AG04450 (cell line): ENCODE measurements around the gene NPAS3. TPM values are rescaled to one million over a fixed set of nuclear protein-coding genes. Genes with fewer than 3 reads are reported as not detected.

Experiments used
- CTCF ChIA-PET: fragments of 300-600, 350-600 bp; formaldehyde crosslinking; extraction: SDS; loops from one replicate; lab custom pipeline; 2022; ENCODE audit warnings: antibody characterized with exemption, inconsistent platforms; lab: Charles Lee
- POLR2A ChIA-PET: fragments of 350-600 bp; formaldehyde crosslinking; extraction: SDS; loops from one replicate; lab custom pipeline; 2021; ENCODE audit warnings: antibody characterized with exemption, inconsistent platforms; lab: Yijun Ruan, JAX
- DNase-seq: peaks from one replicate; pipeline ENCODE4 v3.0.0-alpha.2; 2011; ENCODE audit warnings: low read depth, low spot score
- H3K27ac ChIP-seq: one replicate; pipeline ENCODE4 v1.5.1; 2012; ENCODE audit warnings: low read depth, low read length, control low read depth
- H3K27me3 ChIP-seq: one replicate; pipeline ENCODE4 v1.6.0; 2012; ENCODE audit warnings: low read length; ENCODE audit not compliant: control insufficient read depth, insufficient read depth
- H3K4me3 ChIP-seq: 2 replicates; pipeline ENCODE4 v1.5.1; 2011; ENCODE audit warnings: mild to moderate bottlenecking, low read depth, low read length, control low read depth
- H3K9me3 ChIP-seq: 2 replicates; pipeline ENCODE4 v1.5.1; 2012; ENCODE audit warnings: low read length; ENCODE audit not compliant: control insufficient read depth, insufficient read depth
- polyA plus RNA-seq: library from polyadenylated mRNA; depleted of rRNA; stranded (reverse); fragments of >200 nt; gene quantifications from 2 replicates; pipeline ENCODE4 v1.2.3, GENCODE V29; 2011
- TF ChIP-seq, protein P1 (sequence below): IDR thresholded peaks from 2 replicates; pipeline ENCODE4 v1.5.1; 2011; ENCODE audit warnings: low read depth, low read length, control low read depth, inconsistent platforms

The NPAS3 gene
- polyA plus RNA-seq, 1 experiment = not detected

DNA sequence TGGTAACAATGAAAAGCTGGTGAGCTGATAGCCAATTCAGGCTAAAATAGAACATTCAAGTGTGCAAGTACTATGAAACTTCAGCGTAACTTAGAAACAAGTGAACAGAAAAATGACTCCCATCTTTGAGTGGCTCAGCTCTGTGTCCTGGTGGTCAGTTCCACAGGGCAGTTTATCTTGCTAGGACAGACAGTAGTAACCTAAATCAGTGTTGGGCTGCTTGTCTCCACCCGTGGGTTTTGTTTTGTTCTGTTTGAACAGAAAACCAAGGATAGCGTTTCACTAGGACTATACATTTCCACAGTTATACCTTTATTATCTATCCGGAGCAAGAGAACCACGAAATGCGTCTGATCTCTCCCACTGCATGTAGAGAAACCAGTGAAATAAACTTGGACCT is 544.4 kb downstream of the NPAS3 start:
- TF ChIP-seq, protein P1, sequence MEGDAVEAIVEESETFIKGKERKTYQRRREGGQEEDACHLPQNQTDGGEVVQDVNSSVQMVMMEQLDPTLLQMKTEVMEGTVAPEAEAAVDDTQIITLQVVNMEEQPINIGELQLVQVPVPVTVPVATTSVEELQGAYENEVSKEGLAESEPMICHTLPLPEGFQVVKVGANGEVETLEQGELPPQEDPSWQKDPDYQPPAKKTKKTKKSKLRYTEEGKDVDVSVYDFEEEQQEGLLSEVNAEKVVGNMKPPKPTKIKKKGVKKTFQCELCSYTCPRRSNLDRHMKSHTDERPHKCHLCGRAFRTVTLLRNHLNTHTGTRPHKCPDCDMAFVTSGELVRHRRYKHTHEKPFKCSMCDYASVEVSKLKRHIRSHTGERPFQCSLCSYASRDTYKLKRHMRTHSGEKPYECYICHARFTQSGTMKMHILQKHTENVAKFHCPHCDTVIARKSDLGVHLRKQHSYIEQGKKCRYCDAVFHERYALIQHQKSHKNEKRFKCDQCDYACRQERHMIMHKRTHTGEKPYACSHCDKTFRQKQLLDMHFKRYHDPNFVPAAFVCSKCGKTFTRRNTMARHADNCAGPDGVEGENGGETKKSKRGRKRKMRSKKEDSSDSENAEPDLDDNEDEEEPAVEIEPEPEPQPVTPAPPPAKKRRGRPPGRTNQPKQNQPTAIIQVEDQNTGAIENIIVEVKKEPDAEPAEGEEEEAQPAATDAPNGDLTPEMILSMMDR = no peak
- no peak overlapping the region for H3K4me3 ChIP-seq
- no peaks in the 10 kb centered on the region for H3K27me3 ChIP-seq
- no peaks in the 10 kb centered on the region for H3K9me3 ChIP-seq
- no peak overlapping the region for H3K27ac ChIP-seq
- ChIA-PET POLR2A (no interaction called here), CTCF (no interaction called here)
- DNase-seq = no peak

DNA sequence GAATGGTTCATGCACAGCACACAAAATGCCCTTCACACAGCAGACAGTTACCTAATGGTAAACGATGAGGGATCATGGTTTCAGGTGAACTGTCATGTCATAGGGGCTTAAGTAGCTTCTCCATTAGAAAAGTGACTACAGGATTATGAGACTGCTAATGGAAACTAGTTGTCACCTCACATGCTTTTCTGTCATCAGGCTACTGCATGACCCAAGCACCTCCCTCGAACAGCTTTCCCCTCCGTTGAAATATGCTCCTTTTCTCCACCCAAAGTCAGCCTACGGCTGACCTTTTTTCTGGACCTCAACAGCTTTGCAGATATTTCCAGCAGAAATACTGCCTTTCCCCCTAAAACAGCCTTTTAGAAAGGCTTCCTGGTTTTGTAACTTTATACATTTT is 544.9 kb downstream of the NPAS3 start:
- Histone ChIP-seq H3K4me3 (no peak overlapping the region), H3K9me3 (no peaks in the 10 kb centered on the region), H3K27me3 (no peaks in the 10 kb centered on the region), H3K27ac (no peak overlapping the region)
- ChIA-PET POLR2A (no interaction called here), CTCF (no interaction called here)
- TF ChIP-seq, protein P1 = no peak
- no peak for DNase-seq

DNA sequence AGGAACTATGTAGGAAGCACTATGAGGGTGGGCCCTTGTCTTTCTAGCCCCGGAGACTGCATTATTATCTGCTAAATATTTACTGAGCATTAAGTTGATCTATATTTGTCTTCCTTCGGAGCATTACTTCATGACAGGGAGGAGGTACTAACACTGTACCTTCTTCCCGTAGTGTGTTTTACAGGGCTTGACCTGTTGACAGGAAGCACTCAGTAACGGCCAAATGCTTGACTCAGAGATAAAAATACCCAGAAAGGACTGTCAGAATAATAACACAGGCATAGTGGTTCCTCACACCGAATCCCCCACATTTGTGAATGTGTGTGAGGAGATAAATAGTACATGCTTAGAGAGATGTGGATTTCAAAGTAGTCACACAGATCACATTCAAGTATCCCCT is 545.6 kb downstream of the NPAS3 start:
- CTCF ChIA-PET = no interaction called here
- Histone ChIP-seq H3K27ac (no peak overlapping the region), H3K27me3 (no peaks in the 10 kb centered on the region), H3K4me3 (no peak overlapping the region), H3K9me3 (no peaks in the 10 kb centered on the region)
- POLR2A ChIA-PET = no interaction called here
- TF ChIP-seq, protein P1 = no peak
- DNase-seq = no peak

DNA sequence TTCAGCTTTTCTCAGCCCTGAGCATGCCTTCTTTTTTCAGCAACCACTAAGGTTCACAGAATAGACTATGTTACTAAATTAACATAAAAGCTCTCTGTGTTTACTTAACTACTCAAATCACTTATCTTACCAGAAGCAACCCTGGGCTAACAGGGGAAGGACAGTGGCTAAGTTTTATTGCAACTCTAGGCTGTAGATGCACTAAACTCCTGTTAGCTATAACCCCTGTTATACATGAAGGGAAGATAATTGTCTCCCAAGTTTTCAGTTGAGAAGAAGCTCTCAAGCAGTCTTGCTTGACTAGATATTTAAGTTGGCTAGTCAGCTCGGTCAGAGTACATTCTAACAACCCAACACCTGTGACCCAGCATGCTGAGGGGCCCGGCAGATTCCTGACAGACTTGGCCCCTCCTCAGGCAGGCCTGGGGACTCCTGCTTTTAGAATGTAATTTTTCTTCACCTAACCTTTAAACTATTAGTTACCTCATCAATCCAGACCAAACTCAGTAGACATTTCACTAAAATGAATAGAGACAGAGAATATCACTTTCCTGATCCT is 547.7 kb downstream of the NPAS3 start:
- TF ChIP-seq, protein P1 = no peak
- ChIA-PET POLR2A (no interaction called here), CTCF (no interaction called here)
- no peaks in the 10 kb centered on the region for H3K9me3 ChIP-seq
- DNase-seq = no peak
- no peaks in the 10 kb centered on the region for H3K27me3 ChIP-seq
- H3K27ac ChIP-seq = no peak overlapping the region
- H3K4me3 ChIP-seq = no peak overlapping the region

DNA sequence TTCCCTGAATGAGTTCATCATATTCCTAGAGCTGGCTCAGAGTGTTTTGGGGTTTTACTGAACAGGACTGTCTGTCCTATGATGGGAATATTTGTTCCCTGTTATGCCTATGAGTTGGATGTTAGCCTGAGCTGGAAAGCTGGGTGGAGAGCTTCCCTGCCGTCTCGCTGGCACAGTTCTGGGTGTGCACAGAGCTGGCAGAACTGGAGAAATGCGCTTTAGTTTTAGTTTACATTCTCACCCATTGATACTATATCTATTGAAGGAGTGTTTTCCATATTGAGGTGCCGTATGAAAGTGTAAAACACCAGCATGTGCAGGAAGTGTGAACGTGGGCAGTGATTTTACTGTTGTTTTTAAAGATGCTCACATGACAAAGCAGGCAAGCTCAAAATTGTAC is 549.9 kb downstream of the NPAS3 start:
- TF ChIP-seq, protein P1 = no peak

More for the DNA sequence above, 549.9 kb downstream of the NPAS3 start:
- H3K4me3 ChIP-seq = no peak overlapping the region
- no peaks in the 10 kb centered on the region for H3K9me3 ChIP-seq
- H3K27me3 ChIP-seq = no peaks in the 10 kb centered on the region
- ChIA-PET CTCF (no interaction called here), POLR2A (no interaction called here)
- DNase-seq = no peak
- H3K27ac ChIP-seq = no peak overlapping the region
